ENCODE data around the gene ABCA10.

The ABCA10 gene

DNA sequence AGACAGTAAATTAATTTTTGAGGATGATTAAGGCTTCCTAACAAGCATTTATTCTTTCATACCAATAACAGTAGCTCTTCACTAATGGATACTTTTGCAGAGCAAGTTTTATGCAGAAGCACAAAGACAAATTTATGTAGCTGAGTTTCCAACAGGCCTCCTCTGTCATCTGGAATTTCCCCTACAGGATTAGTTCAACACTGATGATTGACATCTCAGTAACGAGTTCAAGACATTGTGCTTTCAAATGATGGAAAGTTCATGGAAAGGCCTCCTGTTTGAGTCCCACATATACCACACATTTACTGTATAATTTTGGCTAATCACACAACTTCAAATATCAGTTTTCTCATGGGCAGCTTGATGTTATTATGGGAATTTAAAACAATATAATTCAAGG lies 40.6 kb downstream of the ABCA10 start:
- no peak for DNase-seq (ENCODE audit: low read depth)
- TF ChIP-seq CTCF (IDR thresholded peaks at IDR 0.05; ENCODE audit: low read length, missing control alignments) = no peak
- H3K4me3 ChIP-seq (replicated peaks; ENCODE audit: low read depth, low read length) = no peak overlapping the region

GRCh38 chr17:69187294-69187693 lies 41.3 kb downstream of the ABCA10 start:
- TF ChIP-seq CTCF (IDR thresholded peaks at IDR 0.05; ENCODE audit: low read length, missing control alignments) = no peak
- H3K4me3 ChIP-seq (replicated peaks; ENCODE audit: low read depth, low read length) = no peak overlapping the region
- DNase-seq (ENCODE audit: low read depth) = no peak

DNA sequence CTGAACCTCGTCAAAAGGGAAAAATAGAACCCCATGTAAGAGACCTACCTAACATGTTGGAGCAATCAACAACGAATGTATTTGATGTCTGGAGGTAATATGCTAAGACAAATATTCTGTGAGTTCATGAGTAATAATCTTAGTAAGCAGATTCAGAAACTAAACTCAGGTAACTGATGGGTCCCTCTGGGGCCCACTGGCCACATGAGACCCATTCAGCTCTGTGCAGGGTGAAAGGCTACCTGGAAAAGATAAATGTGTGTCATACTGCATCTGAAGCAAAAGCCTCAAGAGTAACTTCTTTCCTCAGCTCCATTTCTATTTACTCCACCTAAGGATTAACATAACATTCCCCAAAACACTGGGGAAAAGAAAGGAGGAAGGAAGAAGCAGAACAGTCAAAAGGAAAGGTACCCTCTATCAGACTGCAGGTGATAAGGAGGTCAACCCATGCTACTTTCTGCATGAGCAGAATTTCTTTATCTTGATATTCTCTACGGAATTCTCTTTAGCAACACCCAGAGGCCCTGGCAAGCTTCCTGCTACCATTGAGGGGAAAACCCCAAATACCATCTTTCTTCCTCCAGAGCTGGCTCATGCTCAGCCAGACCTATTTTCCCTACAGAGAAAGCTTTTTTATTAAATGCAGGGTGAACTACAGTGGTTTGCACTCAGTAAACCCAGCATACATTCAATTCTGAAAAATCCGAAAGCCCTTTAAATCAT lies 49.2 kb downstream of the ABCA10 start:
- H3K4me3 ChIP-seq (replicated peaks; ENCODE audit: low read depth, low read length) = no peak overlapping the region
- peak; percentile 72 for DNase-seq (ENCODE audit: low read depth)
- TF ChIP-seq CTCF (IDR thresholded peaks at IDR 0.05; ENCODE audit: low read length, missing control alignments) = no peak

GRCh38 chr17:69176457-69176795 lies 52.2 kb downstream of the ABCA10 start:
- H3K4me3 ChIP-seq (replicated peaks; ENCODE audit: low read depth, low read length) = no peak overlapping the region
- DNase-seq (ENCODE audit: low read depth) = peak; percentile 21
- no peak for TF ChIP-seq CTCF (IDR thresholded peaks at IDR 0.05; ENCODE audit: low read length, missing control alignments)

GRCh38 chr17:69175625-69176456 lies 52.8 kb downstream of the ABCA10 start:
- H3K4me3 ChIP-seq (replicated peaks; ENCODE audit: low read depth, low read length) = no peak overlapping the region
- DNase-seq (ENCODE audit: low read depth) = peak; percentile 94
- TF ChIP-seq CTCF (IDR thresholded peaks at IDR 0.05; ENCODE audit: low read length, missing control alignments) = no peak

DNA sequence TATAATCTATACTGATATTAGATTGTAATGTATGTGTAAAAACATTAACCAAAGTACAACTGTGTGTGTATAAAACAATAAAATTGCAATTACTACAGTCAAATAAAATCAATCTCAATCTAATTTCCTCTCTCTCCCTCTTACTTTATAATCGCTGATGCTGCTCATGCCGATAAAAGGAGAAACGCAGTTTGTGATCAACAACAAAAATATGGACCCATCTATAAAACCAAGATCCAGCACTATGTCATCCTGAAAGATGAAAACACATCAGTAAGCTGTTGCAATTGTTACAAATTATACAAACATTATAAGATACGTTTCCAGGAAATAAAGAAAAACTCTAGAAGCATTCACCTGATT lies 53.4 kb downstream of the ABCA10 start:
- no peak overlapping the region for H3K4me3 ChIP-seq (replicated peaks; ENCODE audit: low read depth, low read length)
- no peak for DNase-seq (ENCODE audit: low read depth)
- TF ChIP-seq CTCF (IDR thresholded peaks at IDR 0.05; ENCODE audit: low read length, missing control alignments) = no peak
